Astrocyte (in vitro differentiated cells and primary cell): ENCODE measurements around the gene DCST1.

Experiments used
- CTCF ChIP-seq: IDR thresholded peaks from 2 replicates; pipeline ENCODE4 v1.5.1; 2011; ENCODE audit warnings: low read depth, mild to moderate bottlenecking, inconsistent platforms, low read length, moderate library complexity; ENCODE audit not compliant: insufficient read depth
- EZH2 ChIP-seq: IDR thresholded peaks from 2 replicates; pipeline ENCODE4 v1.6.1; 2012; ENCODE audit warnings: mild to moderate bottlenecking, low read length, inconsistent platforms; ENCODE audit not compliant: insufficient read depth

GRCh38 chr1:155030243-155030795 lies 3.3 kb upstream of the DCST1 start:
- TF ChIP-seq CTCF, result no peak
- no peak for TF ChIP-seq EZH2
